ENCODE data around the gene SSUH2.

The SSUH2 gene

GRCh38 chr3:8673083-8673737 lies 28.6 kb upstream of the SSUH2 start:
- Histone ChIP-seq H3K4me1 (ENCODE audit: control insufficient read depth in 1 of 2, insufficient read depth in 2 of 2, low read length in 2 of 2) (no peaks in the 10 kb centered on the region), H3K27me3 (ENCODE audit: low read depth, low read length) (no peaks in the 10 kb centered on the region), H3K36me3 (ENCODE audit: control insufficient read depth in 1 of 2, insufficient read depth in 2 of 2, low read length in 2 of 2) (no peaks in the 10 kb centered on the region), H3K9me3 (ENCODE audit: control insufficient read depth in 1 of 2, low read length in 2 of 2) (no peaks in the 10 kb centered on the region), H3K4me3 (ENCODE audit: low read depth in 1 of 2, low read length in 2 of 2) (no peak overlapping the region), H3K27ac (ENCODE audit: low read length) (no peak overlapping the region)

- H3K27me3 ChIP-seq (ENCODE audit: low read depth, low read length) = no peaks in the 10 kb centered on the region
- H3K36me3 ChIP-seq (ENCODE audit: control insufficient read depth in 1 of 2, insufficient read depth in 2 of 2, low read length in 2 of 2) = no peaks in the 10 kb centered on the region
- H3K4me1 ChIP-seq (ENCODE audit: control insufficient read depth in 1 of 2, insufficient read depth in 2 of 2, low read length in 2 of 2) = no peaks in the 10 kb centered on the region
- no peak overlapping the region for H3K4me3 ChIP-seq (ENCODE audit: low read depth in 1 of 2, low read length in 2 of 2)
- H3K9me3 ChIP-seq (ENCODE audit: control insufficient read depth in 1 of 2, low read length in 2 of 2) = no peaks in the 10 kb centered on the region
- no peak overlapping the region for H3K27ac ChIP-seq (ENCODE audit: low read length)
Observed at GRCh38 chr3:8669019-8669418, 24.4 kb upstream of the SSUH2 start.

GRCh38 chr3:8668216-8668615 lies 23.6 kb upstream of the SSUH2 start:
- no peaks in the 10 kb centered on the region for H3K27me3 ChIP-seq (ENCODE audit: low read depth, low read length)
- no peaks in the 10 kb centered on the region for H3K9me3 ChIP-seq (ENCODE audit: control insufficient read depth in 1 of 2, low read length in 2 of 2)
- no peaks in the 10 kb centered on the region for H3K4me1 ChIP-seq (ENCODE audit: control insufficient read depth in 1 of 2, insufficient read depth in 2 of 2, low read length in 2 of 2)
- no peak overlapping the region for H3K27ac ChIP-seq (ENCODE audit: low read length)
- no peaks in the 10 kb centered on the region for H3K36me3 ChIP-seq (ENCODE audit: control insufficient read depth in 1 of 2, insufficient read depth in 2 of 2, low read length in 2 of 2)
- no peak overlapping the region for H3K4me3 ChIP-seq (ENCODE audit: low read depth in 1 of 2, low read length in 2 of 2)

GRCh38 chr3:8667463-8668091 lies 23.0 kb upstream of the SSUH2 start:
- no peak overlapping the region for H3K4me3 ChIP-seq (ENCODE audit: low read depth in 1 of 2, low read length in 2 of 2)
- H3K36me3 ChIP-seq (ENCODE audit: control insufficient read depth in 1 of 2, insufficient read depth in 2 of 2, low read length in 2 of 2) = no peaks in the 10 kb centered on the region
- no peaks in the 10 kb centered on the region for H3K27me3 ChIP-seq (ENCODE audit: low read depth, low read length)
- no peaks in the 10 kb centered on the region for H3K4me1 ChIP-seq (ENCODE audit: control insufficient read depth in 1 of 2, insufficient read depth in 2 of 2, low read length in 2 of 2)
- no peaks in the 10 kb centered on the region for H3K9me3 ChIP-seq (ENCODE audit: control insufficient read depth in 1 of 2, low read length in 2 of 2)
- H3K27ac ChIP-seq (ENCODE audit: low read length) = no peak overlapping the region

GRCh38 chr3:8665407-8665896 lies 20.9 kb upstream of the SSUH2 start:
- Histone ChIP-seq H3K9me3 (ENCODE audit: control insufficient read depth in 1 of 2, low read length in 2 of 2) (no peaks in the 10 kb centered on the region), H3K27ac (ENCODE audit: low read length) (no peak overlapping the region), H3K36me3 (ENCODE audit: control insufficient read depth in 1 of 2, insufficient read depth in 2 of 2, low read length in 2 of 2) (no peaks in the 10 kb centered on the region), H3K4me3 (ENCODE audit: low read depth in 1 of 2, low read length in 2 of 2) (no peak overlapping the region), H3K27me3 (ENCODE audit: low read depth, low read length) (no peaks in the 10 kb centered on the region), H3K4me1 (ENCODE audit: control insufficient read depth in 1 of 2, insufficient read depth in 2 of 2, low read length in 2 of 2) (peaks cover 0 to 6% of the 10 kb centered on the region in 2 donors)

- Histone ChIP-seq H3K4me1 (ENCODE audit: control insufficient read depth in 1 of 2, insufficient read depth in 2 of 2, low read length in 2 of 2) (peaks cover 3 to 18% of the 10 kb centered on the region in 2 donors), H3K27me3 (ENCODE audit: low read depth, low read length) (no peaks in the 10 kb centered on the region), H3K9me3 (ENCODE audit: control insufficient read depth in 1 of 2, low read length in 2 of 2) (no peaks in the 10 kb centered on the region), H3K4me3 (ENCODE audit: low read depth in 1 of 2, low read length in 2 of 2) (no peak overlapping the region), H3K27ac (ENCODE audit: low read length) (no peak overlapping the region), H3K36me3 (ENCODE audit: control insufficient read depth in 1 of 2, insufficient read depth in 2 of 2, low read length in 2 of 2) (no peaks in the 10 kb centered on the region)
Observed at GRCh38 chr3:8663177-8664061, 18.8 kb upstream of the SSUH2 start.

GRCh38 chr3:8662594-8662993 lies 18.0 kb upstream of the SSUH2 start:
- H3K4me1 ChIP-seq (ENCODE audit: control insufficient read depth in 1 of 2, insufficient read depth in 2 of 2, low read length in 2 of 2) = peaks cover 3 to 26% of the 10 kb centered on the region in 2 donors

GRCh38 chr3:8660175-8661118 lies 15.8 kb upstream of the SSUH2 start:
- Histone ChIP-seq H3K27ac (ENCODE audit: low read length) (no peak overlapping the region), H3K9me3 (ENCODE audit: control insufficient read depth in 1 of 2, low read length in 2 of 2) (no peaks in the 10 kb centered on the region), H3K36me3 (ENCODE audit: control insufficient read depth in 1 of 2, insufficient read depth in 2 of 2, low read length in 2 of 2) (no peaks in the 10 kb centered on the region), H3K4me3 (ENCODE audit: low read depth in 1 of 2, low read length in 2 of 2) (no peak overlapping the region), H3K4me1 (ENCODE audit: control insufficient read depth in 1 of 2, insufficient read depth in 2 of 2, low read length in 2 of 2) (peaks cover 3 to 26% of the 10 kb centered on the region in 2 donors), H3K27me3 (ENCODE audit: low read depth, low read length) (no peaks in the 10 kb centered on the region)

More at GRCh38 chr3:8662594-8662993, 18.0 kb upstream of the SSUH2 start:
- Histone ChIP-seq H3K9me3 (ENCODE audit: control insufficient read depth in 1 of 2, low read length in 2 of 2) (no peaks in the 10 kb centered on the region), H3K36me3 (ENCODE audit: control insufficient read depth in 1 of 2, insufficient read depth in 2 of 2, low read length in 2 of 2) (no peaks in the 10 kb centered on the region), H3K27ac (ENCODE audit: low read length) (no peak overlapping the region), H3K27me3 (ENCODE audit: low read depth, low read length) (no peaks in the 10 kb centered on the region), H3K4me3 (ENCODE audit: low read depth in 1 of 2, low read length in 2 of 2) (no peak overlapping the region)

GRCh38 chr3:8659242-8659641 lies 14.6 kb upstream of the SSUH2 start:
- peaks cover 3 to 26% of the 10 kb centered on the region in 2 donors for H3K4me1 ChIP-seq (ENCODE audit: control insufficient read depth in 1 of 2, insufficient read depth in 2 of 2, low read length in 2 of 2)
- H3K9me3 ChIP-seq (ENCODE audit: control insufficient read depth in 1 of 2, low read length in 2 of 2) = no peaks in the 10 kb centered on the region
- no peak overlapping the region for H3K4me3 ChIP-seq (ENCODE audit: low read depth in 1 of 2, low read length in 2 of 2)
- H3K27me3 ChIP-seq (ENCODE audit: low read depth, low read length) = no peaks in the 10 kb centered on the region
- H3K27ac ChIP-seq (ENCODE audit: low read length) = no peak overlapping the region
- no peaks in the 10 kb centered on the region for H3K36me3 ChIP-seq (ENCODE audit: control insufficient read depth in 1 of 2, insufficient read depth in 2 of 2, low read length in 2 of 2)

- no peaks in the 10 kb centered on the region for H3K36me3 ChIP-seq (ENCODE audit: control insufficient read depth in 1 of 2, insufficient read depth in 2 of 2, low read length in 2 of 2)
- H3K27me3 ChIP-seq (ENCODE audit: low read depth, low read length) = no peaks in the 10 kb centered on the region
- H3K9me3 ChIP-seq (ENCODE audit: control insufficient read depth in 1 of 2, low read length in 2 of 2) = no peaks in the 10 kb centered on the region
- no peak overlapping the region for H3K4me3 ChIP-seq (ENCODE audit: low read depth in 1 of 2, low read length in 2 of 2)
- peaks cover 3 to 26% of the 10 kb centered on the region in 2 donors for H3K4me1 ChIP-seq (ENCODE audit: control insufficient read depth in 1 of 2, insufficient read depth in 2 of 2, low read length in 2 of 2)
- H3K27ac ChIP-seq (ENCODE audit: low read length) = no peak overlapping the region
Observed at GRCh38 chr3:8658306-8659212, 14.0 kb upstream of the SSUH2 start.

Measured in muscle layer of duodenum (tissue), 2 donors.